IMR-90 (cell line): ENCODE data around the gene TTC29. TPM values are rescaled to one million over a fixed set of nuclear protein-coding genes. Genes with fewer than 3 reads are reported as not detected.
"Not testable (repeated sequence)": the region's sequence is repeated elsewhere in the genome, so short reads cannot be mapped to it uniquely, and the experiment has no call there.

Experiments used
- ATAC-seq: fragments of 200-7000 bp; cut with Tn5 transposase; 2 replicates; pipeline ENCODE4 v1.9.1; 2020; ENCODE audit warnings: low read depth, mild to moderate bottlenecking, moderate library complexity
- BruUV-seq: library from RNA; stranded (reverse); fragments of 400-500 nt; replicated peaks from 2 replicates; lab custom pipeline; 2021; lab: Mats Ljungman, UMichigan
- CTCF ChIA-PET: fragments of 300-600 bp; formaldehyde crosslinking; extraction: SDS; loops from one replicate; lab custom pipeline; 2021; ENCODE audit warnings: antibody characterized with exemption; lab: Yijun Ruan, JAX
- POLR2A ChIA-PET: fragments of 300-600 bp; sonication (Branson Sonifier 250); formaldehyde crosslinking; loops from one replicate; lab custom pipeline; 2022; ENCODE audit warnings: antibody characterized with exemption; ENCODE audit not compliant: unreplicated experiment; lab: Charles Lee
- DNase-seq: peaks from one replicate; pipeline ENCODE4 v3.0.0; 2013
- H2AFZ ChIP-seq: replicated peaks from 2 replicates; pipeline ENCODE3; 2013; ENCODE audit warnings: low read length, mild to moderate bottlenecking; ENCODE audit not compliant: poor library complexity
- H2AK5ac ChIP-seq: 2 replicates; pipeline ENCODE4 v1.6.1; 2013; ENCODE audit warnings: low read depth, low read length, inconsistent platforms
- H2AK9ac ChIP-seq: replicated peaks from 2 replicates; pipeline ENCODE3; 2013; ENCODE audit warnings: mild to moderate bottlenecking, low read depth, low read length, moderate library complexity; ENCODE audit not compliant: poor library complexity
- H2BK120ac ChIP-seq: 2 replicates; pipeline ENCODE4 v1.6.1; 2013; ENCODE audit warnings: low read depth, low read length, inconsistent platforms
- H2BK15ac ChIP-seq: 3 replicates; pipeline ENCODE4 v1.6.1; 2013; ENCODE audit warnings: low read depth, low read length, inconsistent platforms
- H2BK20ac ChIP-seq: 2 replicates; pipeline ENCODE4 v1.6.1; 2013; ENCODE audit warnings: low read depth, mild to moderate bottlenecking, inconsistent platforms, low read length, moderate library complexity
- H2BK5ac ChIP-seq: 2 replicates; pipeline ENCODE4 v1.6.1; 2013; ENCODE audit warnings: mild to moderate bottlenecking, low read depth, low read length, inconsistent platforms; ENCODE audit not compliant: poor library complexity, severe bottlenecking
- H3K14ac ChIP-seq: replicated peaks from 2 replicates; pipeline ENCODE4 v1.6.1; 2013; ENCODE audit warnings: low read depth, low read length, inconsistent platforms
- H3K18ac ChIP-seq: 2 replicates; pipeline ENCODE4 v1.6.1; 2013; ENCODE audit warnings: low read depth, low read length, control low read depth
- H3K23ac ChIP-seq: 2 replicates; pipeline ENCODE4 v1.6.1; 2013; ENCODE audit warnings: low read depth, low read length, inconsistent platforms
- H3K27ac ChIP-seq: 2 replicates; pipeline ENCODE4 v1.5.1; 2013; ENCODE audit warnings: mild to moderate bottlenecking, control low read depth, low read length; ENCODE audit not compliant: insufficient read depth
- H3K27me3 ChIP-seq: 2 replicates; pipeline ENCODE4 v1.6.1; 2013; ENCODE audit warnings: low read length; ENCODE audit not compliant: control insufficient read depth, insufficient read depth
- H3K36me3 ChIP-seq: 2 replicates; pipeline ENCODE4 v1.6.1; 2013; ENCODE audit warnings: low read length, mixed read lengths; ENCODE audit not compliant: control insufficient read depth, insufficient read depth
- H3K4ac ChIP-seq: 2 replicates; pipeline ENCODE4 v1.6.1; 2013; ENCODE audit warnings: low read depth, low read length, inconsistent platforms
- H3K4me1 ChIP-seq: 2 replicates; pipeline ENCODE4 v1.6.1; 2013; ENCODE audit warnings: low read length, mixed read lengths; ENCODE audit not compliant: control insufficient read depth, insufficient read depth
- H3K4me2 ChIP-seq: 2 replicates; pipeline ENCODE4 v1.6.1; 2013; ENCODE audit warnings: low read depth, mild to moderate bottlenecking, control low read depth, low read length, moderate library complexity
- H3K4me3 ChIP-seq: 2 replicates; pipeline ENCODE4 v1.5.1; 2013; ENCODE audit warnings: low read depth, mild to moderate bottlenecking, control low read depth, low read length, moderate library complexity; ENCODE audit not compliant: insufficient read depth
- H3K56ac ChIP-seq: 2 replicates; pipeline ENCODE4 v1.6.1; 2013; ENCODE audit warnings: low read length, inconsistent platforms; ENCODE audit not compliant: insufficient read depth; ENCODE audit errors: extremely low read depth
- H3K79me1 ChIP-seq, 2 experiments: 2 replicates each; pipeline ENCODE4 v1.6.1; 2013; ENCODE audit warnings: low read length in 2 of 2, inconsistent platforms in 1 of 2, low read depth in 1 of 2
- H3K9ac ChIP-seq: 2 replicates; pipeline ENCODE4 v1.6.1; 2013; ENCODE audit warnings: low read depth, low read length, control low read depth
- H3K9me1 ChIP-seq: 2 replicates; pipeline ENCODE4 v1.6.1; 2013; ENCODE audit warnings: low read length, inconsistent platforms; ENCODE audit not compliant: insufficient read depth
- H3K9me3 ChIP-seq: 2 replicates; pipeline ENCODE4 v1.6.1; 2013; ENCODE audit warnings: low read length; ENCODE audit not compliant: control insufficient read depth, insufficient read depth
- H4K20me1 ChIP-seq: 2 replicates; pipeline ENCODE4 v1.6.1; 2013; ENCODE audit warnings: low read length, inconsistent platforms; ENCODE audit not compliant: insufficient read depth
- H4K5ac ChIP-seq: 2 replicates; pipeline ENCODE4 v1.6.1; 2013; ENCODE audit warnings: mild to moderate bottlenecking, low read depth, low read length, control low read depth
- H4K8ac ChIP-seq, 2 experiments: 2 replicates each; pipeline ENCODE4 v1.6.1; 2013; ENCODE audit warnings: low read depth in 2 of 2, low read length in 2 of 2, control low read depth in 1 of 2, inconsistent platforms in 1 of 2
- H4K91ac ChIP-seq: 2 replicates; pipeline ENCODE4 v1.6.1; 2013; ENCODE audit warnings: low read depth, low read length, inconsistent platforms; ENCODE audit not compliant: insufficient read depth
- BHLHE40 ChIP-seq: fragments of 150-350 bp; IDR thresholded peaks from 2 replicates; pipeline ENCODE4 v1.6.1; 2016; ENCODE audit warnings: mild to moderate bottlenecking, low read depth, low read length
- FOS ChIP-seq: fragments of 150-350 bp; IDR thresholded peaks from 2 replicates; pipeline ENCODE4 v1.6.1; 2016; ENCODE audit warnings: low read depth, low read length
- SMC3 ChIP-seq: fragments of 150-350 bp; IDR thresholded peaks from 2 replicates; pipeline ENCODE4 v1.6.1; 2016; ENCODE audit warnings: low read depth, mild to moderate bottlenecking, antibody characterized with exemption, low read length, moderate library complexity
- WGBS, 2 experiments: methylation state at CpG; one replicate each; pipeline versions ENCODE4 v1.1.5 to v1.1.7; 2013; ENCODE audit warnings: missing lambda C conversion rate in 2 of 2; ENCODE audit not compliant: insufficient read length in 1 of 2; ENCODE audit errors: extremely low coverage in 2 of 2; 5-methylcytosine and 5-hydroxymethylcytosine counted together
- dilution Hi-C: fragments of 300-500 bp; cut with HindIII; formaldehyde crosslinking; loops from one replicate; pipeline ENCODE4 v1.14.3; 2018; ENCODE audit warnings: low sequenced_read_pairs; ENCODE audit not compliant: unreplicated experiment
- in situ Hi-C: fragments of 300-500 bp; cut with MboI; formaldehyde crosslinking; loops from 3 replicates; pipeline ENCODE4 v1.14.3; 2019; ENCODE audit warnings: low sequenced_read_pairs, inconsistent platforms, mixed read lengths
- intact Hi-C: fragments of 100-400 bp; cut with micrococcal nuclease; formaldehyde crosslinking; loops from 2 replicates; pipeline ENCODE4 v1.10.0; 2022
- polyA plus RNA-seq, 3 experiments: library from polyadenylated mRNA; depleted of rRNA; stranded (reverse); fragments of >200 nt; gene quantifications; 2 replicates each; pipeline ENCODE4 v1.2.3, GENCODE V29; 2012; ENCODE audit warnings: low replicate concordance in 1 of 3
- total RNA-seq: library from RNA; depleted of rRNA; stranded (reverse); fragments of >200 nt; gene quantifications from 2 replicates; pipeline ENCODE4 v1.2.3, GENCODE V29; 2012

The TTC29 gene
- total and polyA plus RNA-seq, 2 of the 4 experiments (the other 2 are of a cell fraction) = not detected

- Histone ChIP-seq H3K56ac (no peak overlapping the region), H3K9ac (no peak overlapping the region), H4K91ac (no peak overlapping the region), H2AFZ (no peak overlapping the region), H2BK120ac (no peak overlapping the region), H2BK20ac (no peak overlapping the region), H3K4me3 (no peak overlapping the region), H3K4ac (no peak overlapping the region), H3K4me2 (no peak overlapping the region), H3K18ac (no peak overlapping the region), H3K27ac (no peak overlapping the region), H3K14ac (no peak overlapping the region), H3K79me1 (no peaks in the 10 kb centered on the region), H3K9me3 (no peaks in the 10 kb centered on the region), H3K23ac (no peak overlapping the region), H4K5ac (no peak overlapping the region), H4K8ac (no peak overlapping the region), H3K4me1 (no peaks in the 10 kb centered on the region), H2BK15ac (no peak overlapping the region), H3K9me1 (no peaks in the 10 kb centered on the region), H2AK9ac (no peak overlapping the region), H4K20me1 (no peaks in the 10 kb centered on the region), H3K36me3 (no peaks in the 10 kb centered on the region), H3K27me3 (no peaks in the 10 kb centered on the region; the same call in 1 of the 2 replicates), H2AK5ac (no peak overlapping the region), H2BK5ac (no peak overlapping the region)
- no CpG with 5 or more reads among the region's 3 CpGs for WGBS, 2 experiments
- ChIA-PET POLR2A (no interaction called here), CTCF (no interaction called here)
- intact Hi-C loops = no loop called here
- no TSS peak for BruUV-seq
- ATAC-seq = no peak
- dilution Hi-C loops = no loop called here
- DNase-seq = no peak
- in situ Hi-C loops = no loop called here
- TF ChIP-seq BHLHE40 (no peak), FOS (no peak), SMC3 (no peak)
Measured at GRCh38 chr4:146833530-146833929, 112.1 kb downstream of the TTC29 start.

DNA sequence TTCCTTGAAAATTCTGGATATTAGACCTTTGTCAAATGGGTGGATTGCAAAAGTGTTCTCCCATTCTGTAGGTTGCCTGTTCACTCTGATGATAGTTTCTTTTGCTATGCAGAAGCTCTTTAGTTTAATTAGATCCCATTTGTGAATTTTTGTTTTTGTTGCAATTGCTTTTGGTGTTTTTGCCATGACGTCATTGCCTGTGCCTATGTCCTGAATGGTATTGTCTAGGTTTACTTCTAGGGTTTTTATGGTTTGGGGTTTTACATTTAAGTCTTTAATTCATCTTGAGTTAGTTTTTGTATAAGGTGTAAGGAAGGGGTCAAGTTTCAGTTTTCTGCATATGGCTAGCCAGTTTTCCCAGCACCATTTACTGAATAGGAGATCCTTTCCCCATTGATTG, 122.7 kb downstream of the TTC29 start:
- POLR2A ChIA-PET, H3K9me1 ChIP-seq, H4K91ac ChIP-seq, H4K5ac ChIP-seq, H4K8ac ChIP-seq, dilution Hi-C loops, H2BK15ac ChIP-seq, H3K4me1 ChIP-seq, H3K23ac ChIP-seq, H3K9me3 ChIP-seq, H3K79me1 ChIP-seq, H3K27ac ChIP-seq, H3K9ac ChIP-seq, H2AK9ac ChIP-seq, H3K4me2 ChIP-seq, H3K4ac ChIP-seq, DNase-seq, H2AK5ac ChIP-seq, H3K56ac ChIP-seq, H3K4me3 ChIP-seq, H2BK120ac ChIP-seq, H2AFZ ChIP-seq, in situ Hi-C loops, intact Hi-C loops, BruUV-seq, ATAC-seq, H3K14ac ChIP-seq, H4K20me1 ChIP-seq, H2BK5ac ChIP-seq, H3K36me3 ChIP-seq, H3K27me3 ChIP-seq, H2BK20ac ChIP-seq, H3K18ac ChIP-seq: not testable (repeated sequence)
- WGBS, 2 experiments = no CpG with 5 or more reads among the region's 1 CpG
- CTCF ChIA-PET = interaction anchor here (0.6 kb wide), 1 partner anchor 275 kb away, joined by 3 read pairs; no protein-coding TSS in a partner anchor
